Adipocyte (in vitro differentiated cells): Measurements from ENCODE around the gene MDC1.
"Not testable (repeated sequence)": the region's sequence is repeated elsewhere in the genome, so short reads cannot be mapped to it uniquely, and the experiment has no call there.

Experiments used
- DNase-seq: peaks from one replicate; pipeline ENCODE4 v3.0.0-alpha.2; 2015; ENCODE audit warnings: low read depth
- H3K27me3 ChIP-seq: replicated peaks from 2 replicates; pipeline ENCODE4 v1.7.0; 2013; ENCODE audit warnings: mild to moderate bottlenecking, low read length, moderate library complexity; ENCODE audit not compliant: control insufficient read depth, insufficient read depth
- H3K36me3 ChIP-seq: 2 replicates; pipeline ENCODE4 v1.7.0; 2013; ENCODE audit warnings: low read length, mild to moderate bottlenecking, moderate library complexity; ENCODE audit not compliant: control insufficient read depth, insufficient read depth, severe bottlenecking
- H3K4me1 ChIP-seq: 2 replicates; pipeline ENCODE4 v1.7.0; 2013; ENCODE audit warnings: mild to moderate bottlenecking, low read length, moderate library complexity; ENCODE audit not compliant: control insufficient read depth, insufficient read depth
- H3K4me3 ChIP-seq: 2 replicates; pipeline ENCODE4 v1.7.0; 2013; ENCODE audit warnings: mild to moderate bottlenecking, low read length, moderate library complexity
- H3K9ac ChIP-seq: 2 replicates; pipeline ENCODE4 v1.7.0; 2013; ENCODE audit warnings: mild to moderate bottlenecking, low read length, moderate library complexity
- H3K9me3 ChIP-seq: 2 replicates; pipeline ENCODE4 v1.7.0; 2013; ENCODE audit warnings: mild to moderate bottlenecking, low read length, moderate library complexity; ENCODE audit not compliant: control insufficient read depth

The MDC1 gene

GRCh38 chr6:30756405-30757003 is 39.4 kb upstream of the MDC1 start:
- not testable (repeated sequence) for H3K4me3 ChIP-seq, DNase-seq, H3K9me3 ChIP-seq, H3K9ac ChIP-seq, H3K36me3 ChIP-seq, H3K27me3 ChIP-seq
- H3K4me1 ChIP-seq: peaks cover 32% of the 10 kb centered on the region

- Histone ChIP-seq H3K9me3 (no peaks in the 10 kb centered on the region), H3K27me3 (no peaks in the 10 kb centered on the region), H3K36me3 (no peaks in the 10 kb centered on the region), H3K4me1 (peaks cover 31% of the 10 kb centered on the region), H3K4me3 (no peak overlapping the region), H3K9ac (no peak overlapping the region)
- peak; percentile 34 for DNase-seq
Measured at GRCh38 chr6:30754631-30755030, 37.5 kb upstream of the MDC1 start.

GRCh38 chr6:30752157-30752927 is 35.3 kb upstream of the MDC1 start:
- DNase-seq: peak; percentile 99
- H3K4me1 ChIP-seq: peaks cover 29% of the 10 kb centered on the region
- H3K9ac ChIP-seq: peak overlapping the region; percentile 67
- no peaks in the 10 kb centered on the region for H3K36me3 ChIP-seq
- H3K4me3 ChIP-seq: peak overlapping the region; percentile 64
- H3K9me3 ChIP-seq: no peaks in the 10 kb centered on the region
- no peaks in the 10 kb centered on the region for H3K27me3 ChIP-seq

GRCh38 chr6:30750379-30750668 is 33.2 kb upstream of the MDC1 start:
- no peaks in the 10 kb centered on the region for H3K9me3 ChIP-seq
- no peaks in the 10 kb centered on the region for H3K36me3 ChIP-seq

GRCh38 chr6:30749554-30750378 is 32.7 kb upstream of the MDC1 start:
- Histone ChIP-seq H3K36me3 (no peaks in the 10 kb centered on the region), H3K4me3 (no peak overlapping the region), H3K4me1 (peaks cover 28% of the 10 kb centered on the region), H3K9ac (no peak overlapping the region), H3K27me3 (no peaks in the 10 kb centered on the region), H3K9me3 (no peaks in the 10 kb centered on the region)
- DNase-seq: no peak

More at GRCh38 chr6:30750379-30750668, 33.2 kb upstream of the MDC1 start:
- no peak for DNase-seq
- Histone ChIP-seq H3K27me3 (no peaks in the 10 kb centered on the region), H3K4me3 (no peak overlapping the region), H3K9ac (no peak overlapping the region), H3K4me1 (peaks cover 29% of the 10 kb centered on the region)

GRCh38 chr6:30748851-30749540 is 31.9 kb upstream of the MDC1 start:
- Histone ChIP-seq H3K9ac (no peak overlapping the region), H3K27me3 (no peaks in the 10 kb centered on the region), H3K4me3 (no peak overlapping the region), H3K36me3 (no peaks in the 10 kb centered on the region), H3K9me3 (no peaks in the 10 kb centered on the region), H3K4me1 (peaks cover 27% of the 10 kb centered on the region)
- peak; percentile 65 for DNase-seq

- DNase-seq: no peak
- Histone ChIP-seq H3K36me3 (no peaks in the 10 kb centered on the region), H3K4me1 (peaks cover 33% of the 10 kb centered on the region), H3K9me3 (no peaks in the 10 kb centered on the region), H3K9ac (no peak overlapping the region), H3K4me3 (no peak overlapping the region), H3K27me3 (no peaks in the 10 kb centered on the region)
Measured at GRCh38 chr6:30747902-30748769, 31.1 kb upstream of the MDC1 start.

- DNase-seq: no peak
- Histone ChIP-seq H3K4me1 (peaks cover 29% of the 10 kb centered on the region), H3K9ac (no peak overlapping the region), H3K27me3 (no peaks in the 10 kb centered on the region), H3K9me3 (no peaks in the 10 kb centered on the region), H3K4me3 (no peak overlapping the region), H3K36me3 (no peaks in the 10 kb centered on the region)
Measured at GRCh38 chr6:30747300-30747687, 30.2 kb upstream of the MDC1 start.

- Histone ChIP-seq H3K4me3 (peak within 1 kb of the TSS; percentile 93), H3K9ac (peak within 1 kb of the TSS; percentile 90), H3K9me3 (no peaks in the 10 kb centered on the region), H3K4me1 (peaks cover 42% of the 10 kb centered on the region), H3K27me3 (no peaks in the 10 kb centered on the region), H3K36me3 (peaks cover 14% of the 10 kb centered on the region)
- peak; percentile 94 for DNase-seq
Measured at GRCh38 chr6:30744054-30744805, 27.1 kb upstream of the MDC1 start, which contains the start of gene IER3. Gene IER3 (minus strand): TSS chr6:30744547. CDS start chr6:30744518, 29 bp downstream.
